Inflammatory macrophage treated with lipopolysaccharide for 4 hours (primary cell): Measurements from ENCODE around the gene BBIP1.

ENCODE experiments used
- DNase-seq: peaks from one replicate; pipeline ENCODE4 v3.0.0-alpha.2; 2020

Gene BBIP1

DNA sequence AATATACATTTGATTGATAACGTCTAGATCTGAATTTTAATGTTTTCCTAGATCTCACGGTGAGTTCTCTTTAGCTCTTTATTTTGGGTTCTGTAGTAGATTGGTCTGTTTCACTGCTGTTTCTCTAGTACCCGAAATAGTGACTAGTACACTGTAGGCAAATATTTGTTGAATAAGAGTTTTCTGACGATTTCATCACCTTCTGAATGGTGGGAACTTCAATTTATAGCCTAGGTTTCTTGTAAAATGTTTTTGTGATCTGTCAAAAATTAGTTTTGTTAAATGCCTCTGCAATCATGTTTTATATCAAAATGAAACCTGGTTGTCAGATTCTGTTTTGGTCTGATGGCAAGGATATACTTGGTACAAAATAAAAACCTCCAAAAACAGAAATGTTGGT is 37.1 kb downstream of the BBIP1 start:
- DNase-seq: no peak

DNA sequence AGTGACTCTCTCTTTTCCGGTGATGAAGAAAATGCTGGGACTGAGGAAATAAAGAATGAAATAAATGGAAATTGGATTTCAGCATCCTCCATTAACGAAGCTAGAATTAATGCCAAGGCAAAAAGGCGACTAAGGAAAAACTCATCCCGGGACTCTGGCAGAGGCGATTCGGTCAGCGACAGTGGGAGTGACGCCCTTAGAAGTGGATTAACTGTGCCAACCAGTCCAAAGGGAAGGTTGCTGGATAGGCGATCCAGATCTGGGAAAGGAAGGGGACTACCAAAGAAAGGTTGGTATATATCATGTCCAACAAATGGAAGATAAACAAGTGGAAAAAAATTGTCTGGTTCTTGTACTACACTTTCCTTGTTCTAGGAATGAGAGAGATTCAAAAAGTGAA is 37.7 kb downstream of the BBIP1 start:
- no peak for DNase-seq

DNA sequence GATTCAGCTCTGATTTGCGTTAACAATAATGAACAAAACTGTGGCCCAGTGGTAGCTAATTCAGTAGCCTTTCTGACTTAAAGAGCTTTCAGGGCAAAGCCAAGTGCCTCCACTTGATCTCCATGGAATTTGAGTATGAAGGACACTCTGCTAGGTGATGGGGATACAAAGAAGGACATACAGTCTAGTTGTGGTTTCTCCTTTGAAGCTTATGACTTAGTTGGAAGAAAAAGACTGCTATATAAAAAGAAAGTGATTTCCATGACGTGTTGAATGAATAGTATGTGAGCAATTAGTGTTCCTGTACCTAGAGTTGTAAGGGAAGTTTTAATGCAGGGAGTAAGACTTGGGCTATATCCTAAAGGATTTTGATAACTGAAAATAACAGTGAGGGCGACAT is 39.0 kb downstream of the BBIP1 start:
- no peak for DNase-seq

DNA sequence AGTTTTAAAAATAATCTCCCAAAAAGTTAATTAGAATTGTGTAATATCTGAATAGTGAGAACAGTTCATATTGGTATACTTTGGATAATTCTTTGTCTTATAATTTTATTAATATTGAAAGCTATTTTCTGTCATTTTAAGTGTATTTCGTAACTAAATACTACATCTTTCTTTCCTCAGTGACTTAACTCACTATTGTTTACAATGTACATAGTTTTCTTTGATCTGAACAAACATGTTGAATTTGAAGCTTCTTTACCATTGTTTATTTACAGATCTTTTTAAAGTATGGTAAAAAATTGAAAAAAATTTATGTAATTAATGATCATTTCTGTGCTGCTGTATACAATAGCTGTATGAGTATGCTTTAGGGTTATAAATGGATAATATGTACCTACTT is 42.2 kb downstream of the BBIP1 start:
- DNase-seq: no peak

DNA sequence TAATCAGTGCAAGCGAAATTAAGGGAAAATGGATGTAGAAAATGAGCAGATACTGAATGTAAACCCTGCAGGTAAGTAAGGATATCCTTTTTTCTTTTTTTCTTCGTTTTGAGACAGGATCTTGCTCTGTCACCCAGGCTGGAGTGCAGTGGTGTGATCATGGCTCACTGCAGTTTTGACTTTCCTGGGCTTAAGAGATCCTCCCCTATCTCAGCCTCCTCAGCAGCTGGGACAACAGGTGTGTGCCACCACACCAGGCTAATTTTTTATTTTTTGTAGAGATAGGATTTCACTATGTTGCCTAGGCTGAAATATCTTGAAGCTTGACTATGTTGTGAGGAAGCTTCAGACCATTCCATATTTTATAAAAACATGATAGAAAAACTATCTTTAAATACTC is 43.0 kb downstream of the BBIP1 start:
- DNase-seq: no peak

DNA sequence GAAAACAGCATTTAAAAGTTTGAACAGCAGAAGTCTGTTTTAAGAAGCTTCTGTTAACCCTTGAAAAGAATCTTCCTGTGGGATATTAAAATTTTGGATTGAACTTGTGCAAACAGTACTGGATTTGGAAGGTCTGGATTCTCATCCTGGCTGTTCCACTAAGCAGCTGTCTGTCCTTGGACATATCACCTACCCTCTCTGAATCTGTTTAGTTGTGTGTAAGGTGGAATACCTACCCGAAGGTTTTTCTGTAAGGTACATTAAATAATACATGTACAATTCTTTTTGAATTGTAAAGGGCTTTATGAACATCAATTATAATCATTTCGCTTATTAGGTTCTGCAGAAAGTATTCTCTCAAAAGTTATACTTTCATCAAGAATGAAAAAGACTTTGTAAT is 45.0 kb downstream of the BBIP1 start:
- no peak for DNase-seq

DNA sequence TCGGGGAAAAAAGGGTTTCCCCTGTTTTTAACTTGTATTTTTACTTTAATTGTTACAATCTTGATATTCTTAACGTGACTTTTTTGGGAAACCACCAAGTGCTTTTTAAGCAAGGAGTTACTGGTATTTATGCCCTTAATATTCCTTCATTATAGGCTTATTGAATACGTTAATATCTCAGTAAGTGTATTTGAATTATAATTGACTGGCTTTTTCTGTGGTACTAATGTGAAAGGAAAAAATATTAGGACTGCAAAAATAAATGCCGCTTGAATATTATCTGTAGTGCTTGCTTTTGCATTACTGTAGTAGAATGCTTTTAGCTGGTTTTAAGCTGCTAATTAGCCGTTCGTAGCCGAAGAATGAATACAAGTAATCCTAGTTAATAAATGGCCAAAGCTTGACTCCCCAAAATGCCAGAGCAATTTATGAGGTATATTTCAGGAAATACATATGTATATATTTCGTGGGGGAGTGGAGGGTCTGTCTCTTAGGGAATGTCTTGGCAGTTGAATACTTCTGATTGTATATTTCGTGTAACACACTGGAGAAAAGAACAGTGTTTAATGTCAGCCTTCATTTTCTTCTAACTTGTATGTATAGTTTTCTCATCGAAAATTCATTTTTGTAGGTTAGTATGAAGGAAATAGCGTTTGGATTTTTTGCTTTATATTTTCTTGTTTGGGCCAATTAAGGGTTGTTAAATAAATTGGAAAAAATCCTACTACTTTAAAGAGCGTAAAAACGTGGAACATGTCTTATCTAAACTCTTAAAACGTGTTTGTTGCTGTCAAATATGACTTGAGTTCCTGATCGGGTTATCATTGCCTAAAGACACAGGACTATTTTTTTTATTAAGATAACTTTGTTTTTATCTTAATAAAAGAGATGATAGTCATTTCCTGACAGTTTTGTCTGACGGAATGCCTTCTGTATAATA is 45.7 kb downstream of the BBIP1 start:
- DNase-seq: no peak

DNA sequence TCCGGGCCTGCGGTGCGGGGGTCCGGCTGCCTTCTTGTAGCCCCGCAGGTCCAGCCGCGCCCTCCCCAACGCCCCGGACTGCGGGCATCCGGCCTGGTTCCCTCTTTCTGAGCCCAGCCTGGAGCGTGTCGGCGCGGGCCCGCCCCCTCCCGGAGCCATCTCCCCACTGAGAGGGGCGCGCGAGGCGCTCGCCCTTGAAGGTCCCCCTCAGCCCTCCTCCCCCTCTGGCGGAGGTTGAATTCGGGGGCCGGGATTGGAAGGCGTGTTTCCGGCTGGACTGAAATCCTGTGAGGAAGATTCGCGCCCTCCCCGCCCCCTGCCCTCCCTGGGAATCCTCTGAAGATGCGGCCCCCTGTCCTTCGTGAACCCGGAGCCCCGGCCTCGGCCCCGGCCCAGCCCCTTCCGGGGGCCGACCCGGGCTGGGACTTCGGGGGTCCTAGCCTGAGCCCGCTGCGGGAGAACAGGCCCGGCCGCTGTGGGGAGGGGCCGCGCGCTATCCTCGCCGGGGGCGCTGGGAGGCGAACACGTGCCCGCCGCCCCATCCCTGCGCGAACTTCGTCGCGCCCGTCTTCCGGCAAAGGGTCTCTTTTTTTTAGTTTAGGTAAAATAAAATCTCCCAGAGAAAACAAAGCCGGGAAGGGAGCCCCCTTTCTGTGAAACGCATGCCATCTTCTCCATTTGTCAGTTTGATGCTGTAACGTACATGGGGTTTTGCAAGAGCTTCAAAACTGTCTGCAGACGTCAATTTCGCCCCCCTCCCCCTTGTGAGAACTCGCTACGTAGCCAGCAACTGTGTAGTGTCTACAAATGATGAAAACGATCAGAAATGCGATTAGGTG is 46.6 kb downstream of the BBIP1 start:
- peak; percentile 87 for DNase-seq

DNA sequence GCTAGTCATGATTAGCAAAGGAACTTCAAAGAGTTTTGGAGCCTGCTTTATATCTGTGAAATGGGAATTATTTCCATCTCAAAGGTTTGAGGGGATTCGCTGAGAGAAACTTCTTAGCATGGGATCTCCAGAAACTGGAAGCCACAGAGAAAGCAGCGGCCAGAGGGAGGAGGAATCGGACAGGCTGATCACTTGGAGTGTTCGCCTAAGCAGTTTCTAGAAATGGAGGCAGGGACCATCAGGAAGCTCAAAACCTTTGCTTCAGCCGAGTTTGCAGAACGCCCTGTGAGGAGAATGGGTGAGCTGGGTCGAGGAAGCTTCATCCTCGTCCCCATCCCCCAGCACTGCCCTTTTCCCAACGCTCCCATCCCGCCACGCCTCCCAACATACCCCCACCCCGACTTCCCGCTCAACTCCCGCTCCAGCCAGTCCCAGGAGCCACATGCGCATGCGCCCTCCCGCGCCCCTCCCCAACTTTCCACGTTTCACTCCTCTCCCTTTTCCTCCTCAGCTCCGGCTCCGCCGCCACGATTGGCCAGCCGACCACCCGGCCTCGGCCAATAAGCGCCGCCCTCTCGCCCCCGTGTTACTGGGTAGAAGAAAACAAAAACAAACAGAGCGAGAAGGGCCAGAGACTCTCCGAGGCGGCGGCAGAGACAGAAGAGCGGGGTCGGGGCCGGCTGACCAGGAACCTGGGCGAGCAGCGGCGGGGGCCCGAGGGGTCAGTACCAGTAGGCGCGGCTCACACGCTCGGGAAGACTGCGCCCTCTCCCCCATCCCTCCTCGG is 47.5 kb downstream of the BBIP1 start, which contains the start of gene PDCD4:
TSS of gene PDCD4 (plus strand) at position 631 of the 787 bp plus-strand sequence. CDS start 4,100 bp downstream, outside the sequence.
- peak; percentile 98 for DNase-seq

DNA sequence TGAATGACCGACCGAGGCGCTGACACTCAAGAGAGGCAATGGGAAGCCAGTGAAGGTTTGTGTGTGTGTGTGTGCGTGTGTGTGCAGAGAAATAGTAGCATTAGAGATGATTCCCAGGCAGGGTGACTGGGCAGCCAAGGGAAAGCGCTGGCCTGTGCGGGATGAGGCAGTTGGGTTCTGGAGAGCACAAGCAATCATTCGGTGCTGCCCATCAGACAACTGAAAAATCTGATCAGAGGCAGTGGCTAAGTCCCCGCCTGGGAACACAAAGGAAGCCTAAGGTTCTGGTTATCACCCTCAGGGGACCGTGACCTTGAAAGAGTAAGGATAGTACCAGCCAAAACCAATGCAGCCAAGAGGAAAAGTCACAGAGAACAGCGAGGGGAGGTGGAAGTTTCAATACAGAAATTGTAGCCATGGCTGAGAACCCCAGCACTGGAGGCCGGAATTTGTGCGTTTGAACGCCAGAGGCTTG is 48.1 kb downstream of the BBIP1 start:
- no peak for DNase-seq

DNA sequence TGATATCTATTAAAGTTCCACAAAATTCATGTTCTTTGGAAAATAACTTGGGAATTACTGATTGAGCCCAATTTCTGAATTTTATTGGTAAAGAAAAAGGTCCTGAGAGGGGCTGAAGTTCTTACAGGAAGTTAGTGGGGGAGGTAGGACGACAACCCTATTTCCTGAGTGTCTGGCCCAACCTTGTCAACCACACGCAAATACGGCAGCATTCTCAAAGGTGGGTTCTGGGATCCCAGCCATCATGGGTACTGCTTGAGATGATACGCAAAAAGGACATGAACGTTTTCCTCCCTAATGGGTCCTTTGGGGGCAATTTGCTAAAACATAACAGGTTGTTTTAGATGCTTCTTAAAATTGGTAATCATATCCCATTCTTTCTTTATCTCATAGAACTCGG is 50.0 kb downstream of the BBIP1 start:
- no peak for DNase-seq

DNA sequence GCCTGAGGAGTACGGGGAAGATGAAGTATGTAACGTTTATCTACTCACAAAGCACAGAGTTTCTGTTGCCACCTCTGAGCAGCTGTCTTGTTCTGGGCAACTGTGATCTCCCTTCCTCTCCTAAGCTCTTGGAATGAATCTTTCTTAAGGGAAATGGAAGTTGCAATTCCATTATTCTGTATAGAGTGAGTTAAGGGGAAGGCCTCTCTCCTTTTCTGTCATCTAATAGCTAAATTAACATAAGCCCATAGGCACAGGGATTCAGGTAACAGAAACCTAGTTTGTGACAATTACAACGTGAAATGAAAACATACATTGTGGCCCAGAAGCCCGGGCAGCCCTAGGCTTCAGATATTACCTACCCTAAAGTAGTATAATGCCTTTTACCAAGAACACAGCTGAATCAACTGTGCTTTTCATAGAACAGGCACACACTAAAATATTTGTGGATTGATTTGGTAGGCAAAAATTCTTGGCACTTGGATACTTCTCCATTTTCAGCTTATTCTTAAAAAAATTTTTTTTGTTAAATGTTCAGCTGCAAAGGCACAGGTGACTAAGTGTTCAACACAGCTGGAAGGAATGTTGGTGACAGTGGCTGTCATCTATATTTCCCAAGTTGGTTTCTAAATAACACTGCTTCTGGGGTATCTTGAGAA is 51.0 kb downstream of the BBIP1 start:
- DNase-seq: no peak

DNA sequence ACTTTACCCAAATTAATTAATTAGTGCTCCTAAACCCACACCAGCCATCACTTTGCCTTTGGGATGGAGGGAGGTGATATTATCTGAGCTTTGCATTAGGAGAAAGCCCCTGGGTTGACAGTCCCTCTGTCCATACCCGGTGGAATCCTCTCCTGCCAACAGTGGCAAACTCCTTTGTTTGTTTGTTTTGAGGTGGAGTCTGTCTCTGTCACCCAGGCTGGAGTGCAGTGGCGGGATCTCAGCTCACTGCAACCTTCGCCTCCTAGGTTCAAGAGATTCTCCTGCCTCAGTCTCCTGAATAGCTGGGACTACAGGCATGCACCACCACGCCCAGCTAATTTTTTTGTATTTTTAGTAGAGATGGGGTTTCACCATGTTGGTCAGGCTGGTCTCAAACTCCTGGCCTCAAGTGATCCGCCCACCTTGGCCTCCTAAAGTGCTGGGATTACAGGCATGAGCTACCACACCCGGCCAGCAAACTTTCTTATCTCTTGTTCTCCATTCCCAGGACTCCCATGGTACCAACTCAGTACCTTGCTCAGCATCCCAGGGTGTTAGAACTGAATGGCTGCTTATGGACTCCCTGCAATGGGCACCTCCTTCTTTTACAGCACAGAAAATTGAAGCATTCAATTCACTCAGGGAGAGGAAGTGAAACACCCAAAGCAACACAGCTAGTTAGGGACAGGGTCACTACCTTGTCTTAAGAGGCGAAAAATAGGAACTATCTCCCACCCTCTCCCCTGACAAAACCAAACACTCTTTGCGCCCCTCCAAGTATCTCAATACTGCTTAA is 51.8 kb downstream of the BBIP1 start:
- DNase-seq: peak; percentile 71

DNA sequence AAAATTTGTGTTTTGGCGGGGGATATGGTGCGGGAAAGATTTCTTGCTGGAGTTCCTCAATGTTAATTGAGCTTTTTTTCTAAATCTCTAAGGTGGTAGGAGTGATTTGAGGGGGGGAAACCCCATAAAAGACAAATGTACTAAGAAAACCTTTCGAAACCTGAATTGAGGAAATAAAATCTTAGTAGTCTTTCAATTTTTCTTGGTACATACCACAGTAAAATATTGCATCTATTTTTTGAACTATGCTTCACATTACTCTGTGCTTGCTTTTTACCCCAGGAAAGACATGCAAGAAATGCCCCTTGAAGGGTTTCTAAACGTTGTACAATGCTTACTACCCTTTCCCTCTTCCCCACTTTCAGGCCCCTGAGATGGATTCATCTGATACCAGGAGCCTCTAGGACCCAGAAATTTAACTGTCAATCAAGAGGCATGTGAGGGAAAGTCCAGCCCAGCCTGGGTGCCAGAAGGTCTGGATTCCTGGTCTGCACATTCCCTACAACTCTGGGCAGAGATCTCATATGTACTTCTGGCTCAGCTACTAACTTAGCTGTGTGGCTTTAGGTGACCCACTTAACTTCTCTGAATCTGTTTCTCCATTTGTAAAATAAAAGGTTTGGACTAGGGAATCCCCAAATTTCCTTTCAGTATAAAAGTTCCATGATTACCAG is 53.0 kb downstream of the BBIP1 start:
- DNase-seq: peak; percentile 71

DNA sequence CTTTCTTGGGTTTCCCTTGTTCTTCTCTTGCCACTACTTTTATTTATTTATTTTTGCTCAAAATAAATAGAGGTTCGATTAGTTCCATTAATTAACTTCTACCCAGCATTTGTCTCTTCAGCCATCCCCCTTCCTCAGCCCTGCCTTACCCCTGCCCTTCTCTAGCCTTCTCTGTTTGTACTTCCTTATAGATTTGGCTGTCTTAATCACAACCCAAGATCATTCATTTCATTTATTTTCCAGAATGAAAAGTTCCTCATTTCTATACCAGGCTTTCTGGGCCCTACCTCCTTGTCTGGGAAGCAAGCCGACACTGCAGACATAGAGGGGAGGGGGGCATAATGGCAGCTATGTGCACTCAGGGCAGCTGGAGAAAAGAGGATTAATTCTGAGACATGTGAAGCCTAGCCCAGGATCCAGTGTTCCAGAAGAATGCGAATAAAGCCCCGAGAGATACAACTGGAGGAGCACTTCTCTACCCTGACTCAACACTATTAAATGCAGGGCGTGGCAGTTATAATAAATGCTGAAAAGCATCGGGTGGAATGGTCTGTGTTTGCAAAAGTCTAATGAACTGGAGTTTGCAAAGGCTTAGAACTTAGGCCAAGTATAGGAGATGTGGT is 53.7 kb downstream of the BBIP1 start:
- DNase-seq: peak; percentile 50

DNA sequence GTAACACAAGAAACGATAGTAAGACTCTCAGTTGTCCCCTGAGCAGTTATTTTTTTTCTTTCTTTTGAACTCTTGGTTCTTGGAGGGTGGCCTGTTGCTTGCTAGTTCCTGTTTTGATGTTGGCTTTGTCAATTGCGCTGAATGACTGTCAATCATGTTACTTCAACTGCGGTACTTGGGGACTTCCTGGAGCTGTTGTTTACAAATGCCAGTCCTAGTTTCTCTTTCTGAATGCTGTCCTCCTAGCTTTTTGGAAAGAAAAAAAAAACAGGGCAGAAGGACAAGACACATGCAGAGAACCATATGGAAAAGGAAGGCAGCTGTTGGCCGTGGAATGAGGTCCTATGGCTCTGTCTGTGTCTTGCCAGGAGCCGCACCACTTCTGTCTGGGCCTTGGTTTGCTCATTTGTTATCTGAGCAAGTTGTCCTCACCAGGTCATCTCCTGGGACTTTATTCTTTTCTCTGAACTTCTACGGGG is 54.3 kb downstream of the BBIP1 start:
- peak; percentile 95 for DNase-seq

DNA sequence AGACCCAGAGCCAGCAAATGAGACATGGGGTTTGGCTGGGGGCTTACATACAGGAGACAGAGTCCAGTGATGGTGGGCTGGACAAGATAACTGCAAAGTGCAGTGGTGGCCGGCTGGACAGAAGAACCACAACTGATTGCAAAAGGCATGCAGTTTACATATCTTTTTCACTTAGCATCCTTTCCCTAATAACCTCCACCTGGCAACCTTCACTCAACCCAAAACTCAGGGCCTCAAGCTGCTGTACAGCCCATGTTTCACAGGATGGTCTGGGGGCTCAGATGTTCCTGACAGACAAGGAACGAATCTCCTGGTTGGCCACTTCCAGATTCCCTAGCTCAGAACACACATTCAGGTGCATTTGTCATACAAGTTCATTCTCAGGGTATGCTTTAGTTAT is 55.0 kb downstream of the BBIP1 start:
- DNase-seq: no peak

DNA sequence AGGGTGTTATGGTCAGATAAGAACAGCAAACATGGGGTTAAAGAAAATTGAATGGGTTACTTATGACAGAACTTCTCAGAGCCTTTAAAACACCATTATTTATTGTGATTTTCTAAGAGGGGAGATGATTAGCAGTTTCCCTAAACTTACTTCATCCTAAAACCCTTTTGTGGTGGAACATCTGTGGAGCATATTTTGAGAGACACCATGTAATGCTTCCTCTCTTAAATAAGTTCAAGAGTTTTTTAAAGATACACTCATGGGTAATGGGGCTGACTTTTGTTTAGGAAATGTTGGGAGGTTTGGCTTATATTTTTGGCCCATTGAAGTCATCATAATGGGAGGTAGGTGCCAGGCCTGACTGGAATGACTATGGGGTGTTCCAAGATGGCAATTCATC is 55.6 kb downstream of the BBIP1 start:
- no peak for DNase-seq

DNA sequence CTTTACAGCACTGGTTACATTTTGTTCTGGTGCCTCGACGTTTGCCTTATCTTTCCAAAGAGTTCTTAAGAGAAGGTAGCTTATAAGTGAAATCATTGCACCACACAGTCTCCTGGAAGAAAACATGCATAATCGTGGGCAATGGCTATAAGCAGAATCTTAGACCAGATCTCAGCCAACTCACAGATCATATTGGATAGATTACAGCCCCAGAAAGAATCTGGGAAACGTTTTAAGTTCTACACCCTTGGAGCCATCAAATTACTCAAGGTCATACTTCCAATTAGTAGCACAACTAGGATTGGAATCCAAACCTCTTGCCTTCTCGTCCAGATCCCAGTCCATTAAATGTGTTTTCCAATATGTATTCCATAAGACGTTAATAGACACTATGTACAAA is 56.0 kb downstream of the BBIP1 start:
- no peak for DNase-seq
